Measurements from ENCODE around the gene C10orf90. TPM values are rescaled to one million over a fixed set of nuclear protein-coding genes. Genes with fewer than 3 reads are reported as not detected.

C10orf90 gene
- total RNA-seq, 1 donor from 2014 or later, result not detected

DNA sequence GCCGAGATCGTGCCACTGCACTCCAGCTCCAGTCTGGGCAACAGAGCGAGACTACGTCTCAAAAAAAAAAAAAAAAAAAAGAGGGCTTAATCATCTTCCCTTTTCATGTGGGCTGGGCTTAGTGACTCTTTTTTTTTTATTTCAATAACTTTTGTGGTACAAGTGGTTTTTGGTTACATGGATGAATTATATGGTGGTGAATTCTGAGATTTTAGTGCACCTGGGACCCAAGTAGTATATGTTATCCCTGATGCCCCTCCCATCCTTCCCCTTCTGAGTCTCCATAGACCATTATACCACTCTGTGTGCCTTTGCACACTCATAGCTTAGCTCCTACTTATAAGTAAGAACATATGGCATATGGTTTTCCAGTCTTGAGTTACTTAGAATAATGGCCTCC lies 277.4 kb downstream of the C10orf90 start:
- peaks cover 9% of the 10 kb centered on the region for H3K4me1 ChIP-seq
- intact Hi-C loops (cut with DNase I), result no loop called here

DNA sequence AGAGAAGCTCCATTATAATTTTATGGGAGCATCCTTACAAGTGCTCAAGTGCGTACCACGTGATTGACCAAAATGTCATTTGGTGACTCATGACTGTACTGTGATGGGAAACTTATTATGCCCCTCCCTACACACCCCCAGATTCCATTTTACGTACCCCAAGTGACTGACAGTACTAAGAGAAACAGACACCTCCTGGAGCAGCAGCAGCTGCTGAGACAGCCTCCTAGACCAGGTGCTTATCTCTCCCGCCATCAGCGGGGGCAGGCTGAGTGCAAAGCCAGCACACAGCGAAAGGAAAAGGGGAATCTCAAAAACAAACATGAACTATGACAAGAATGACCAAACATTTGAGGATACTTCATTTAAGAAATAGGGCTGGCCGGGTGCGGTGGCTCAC lies 278.0 kb downstream of the C10orf90 start:
- no peaks in the 10 kb centered on the region for H3K9me3 ChIP-seq
- no peak for TF ChIP-seq CTCF (IDR thresholded peaks at IDR 0.05)
- intact Hi-C loops (cut with DNase I), result no loop called here
- H3K4me3 ChIP-seq, result no peak overlapping the region
- ATAC-seq (no peak), DNase-seq (no peak)
- H3K27ac ChIP-seq, result no peak overlapping the region
- H3K27me3 ChIP-seq, result peaks cover 17% of the 10 kb centered on the region
- H3K36me3 ChIP-seq, result no peaks in the 10 kb centered on the region
- H3K4me1 ChIP-seq, result peaks cover 10% of the 10 kb centered on the region

More for the DNA sequence above, 277.4 kb downstream of the C10orf90 start:
- H3K9me3 ChIP-seq, result no peaks in the 10 kb centered on the region
- ATAC-seq, result no peak
- no peak overlapping the region for H3K4me3 ChIP-seq
- TF ChIP-seq CTCF (IDR thresholded peaks at IDR 0.05), result no peak
- H3K27ac ChIP-seq, result no peak overlapping the region
- no peak for DNase-seq
- H3K27me3 ChIP-seq, result peaks cover 14% of the 10 kb centered on the region
- H3K36me3 ChIP-seq, result no peaks in the 10 kb centered on the region

- H3K4me1 ChIP-seq, result peaks cover 14% of the 10 kb centered on the region
- no peak for TF ChIP-seq CTCF (IDR thresholded peaks at IDR 0.05)
- DNase-seq (no peak), ATAC-seq (no peak)
- H3K27ac ChIP-seq, result no peak overlapping the region
- no peaks in the 10 kb centered on the region for H3K36me3 ChIP-seq
- no peaks in the 10 kb centered on the region for H3K9me3 ChIP-seq
- no peak overlapping the region for H3K4me3 ChIP-seq
- H3K27me3 ChIP-seq, result peaks cover 21% of the 10 kb centered on the region
- intact Hi-C loops (cut with DNase I), result no loop called here
These were observed 278.4 kb downstream of the C10orf90 start for GRCh38 chr10:126392068-126392467.

- peak overlapping the region; percentile 24 for H3K27ac ChIP-seq
- no peak for DNase-seq
- peaks cover 25% of the 10 kb centered on the region for H3K27me3 ChIP-seq
These were observed 279.2 kb downstream of the C10orf90 start for GRCh38 chr10:126391192-126391885.

DNA sequence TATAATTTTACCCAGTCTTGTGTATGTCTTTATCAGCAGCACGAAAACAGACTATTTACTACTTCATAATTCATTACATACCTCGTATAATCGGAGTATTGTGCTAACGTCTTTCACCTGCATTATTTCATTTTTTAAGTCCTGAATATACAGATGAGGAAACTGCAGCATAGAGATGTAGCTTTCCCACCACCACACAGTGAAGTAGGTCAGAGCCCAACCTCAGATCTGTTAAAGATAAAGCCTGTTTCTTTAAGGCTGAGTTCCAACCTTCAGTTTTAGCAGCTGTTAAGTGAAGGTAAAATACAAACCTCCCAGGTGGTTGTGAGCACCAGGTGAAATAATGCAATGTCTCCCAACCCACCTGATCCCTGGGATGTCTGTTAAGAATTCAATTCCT lies 280.2 kb downstream of the C10orf90 start:
- H3K27ac ChIP-seq, result no peak overlapping the region
- ATAC-seq, result no peak

More at GRCh38 chr10:126391192-126391885, 279.2 kb downstream of the C10orf90 start:
- H3K4me1 ChIP-seq, result peaks cover 14% of the 10 kb centered on the region
- ATAC-seq, result no peak
- H3K9me3 ChIP-seq, result no peaks in the 10 kb centered on the region
- H3K4me3 ChIP-seq, result no peak overlapping the region
- no peaks in the 10 kb centered on the region for H3K36me3 ChIP-seq
- TF ChIP-seq CTCF (IDR thresholded peaks at IDR 0.05), result no peak
- intact Hi-C loops (cut with DNase I), result no loop called here

More for the DNA sequence above, 280.2 kb downstream of the C10orf90 start:
- H3K36me3 ChIP-seq, result no peaks in the 10 kb centered on the region
- intact Hi-C loops (cut with DNase I), result no loop called here
- H3K4me1 ChIP-seq, result peaks cover 14% of the 10 kb centered on the region
- peaks cover 30% of the 10 kb centered on the region for H3K27me3 ChIP-seq
- TF ChIP-seq CTCF (IDR thresholded peaks at IDR 0.05), result no peak
- no peak overlapping the region for H3K4me3 ChIP-seq
- no peak for DNase-seq
- no peaks in the 10 kb centered on the region for H3K9me3 ChIP-seq
